HT-29 (cell line): ENCODE measurements around the gene ADCY2. TPM values are rescaled to one million over a fixed set of nuclear protein-coding genes. Genes with fewer than 3 reads are reported as not detected.

Experiments
- DNase-seq: peaks from one replicate; pipeline ENCODE4 v3.0.0-alpha.2; 2015; ENCODE audit warnings: low spot score
- total RNA-seq: library from RNA; depleted of rRNA; stranded (reverse); fragments of >200 nt; shearing (Covaris generic); gene quantifications from 2 replicates; pipeline ENCODE4 v1.2.3, GENCODE V29; 2014; rRNA removed

Gene ADCY2
- not detected in 2 replicates for total RNA-seq

- DNase-seq = no peak
Observed at GRCh38 chr5:7395947-7396712, at the start of gene ADCY2. TSS of gene ADCY2 (plus strand) at chr5:7396138. CDS start at chr5:7396297, 159 bp downstream.

GRCh38 chr5:7347377-7347776, 48.6 kb upstream of the ADCY2 start:
- no peak for DNase-seq

- DNase-seq = no peak
Observed at GRCh38 chr5:7348168-7348854, 47.6 kb upstream of the ADCY2 start.

GRCh38 chr5:7361593-7361992, 34.3 kb upstream of the ADCY2 start:
- DNase-seq = no peak

- DNase-seq = no peak
Observed at GRCh38 chr5:7363067-7363677, 32.8 kb upstream of the ADCY2 start.

GRCh38 chr5:7364226-7364875, 31.6 kb upstream of the ADCY2 start:
- no peak for DNase-seq

- no peak for DNase-seq
Observed at GRCh38 chr5:7367780-7368179, 28.2 kb upstream of the ADCY2 start.

GRCh38 chr5:7372399-7372798, 23.5 kb upstream of the ADCY2 start:
- DNase-seq = no peak

GRCh38 chr5:7374186-7374585, 21.8 kb upstream of the ADCY2 start:
- no peak for DNase-seq

GRCh38 chr5:7375457-7375856, 20.5 kb upstream of the ADCY2 start:
- no peak for DNase-seq

GRCh38 chr5:7376871-7377270, 19.1 kb upstream of the ADCY2 start:
- no peak for DNase-seq

- no peak for DNase-seq
Observed at GRCh38 chr5:7377761-7378160, 18.2 kb upstream of the ADCY2 start.

- DNase-seq = no peak
Observed at GRCh38 chr5:7382588-7382987, 13.3 kb upstream of the ADCY2 start.

- DNase-seq = no peak
Observed at GRCh38 chr5:7385681-7386080, 10.3 kb upstream of the ADCY2 start.

- DNase-seq = no peak
Observed at GRCh38 chr5:7388553-7388952, 7.4 kb upstream of the ADCY2 start.

GRCh38 chr5:7391215-7391614, 4.7 kb upstream of the ADCY2 start:
- peak; percentile 66 for DNase-seq

- peak; percentile 51 for DNase-seq
Observed at GRCh38 chr5:7391814-7392692, 3.9 kb upstream of the ADCY2 start.

GRCh38 chr5:7392693-7393024, 3.3 kb upstream of the ADCY2 start:
- DNase-seq = no peak

GRCh38 chr5:7393921-7394799, 1.8 kb upstream of the ADCY2 start:
- no peak for DNase-seq

GRCh38 chr5:7394889-7395431, 978 bp upstream of the ADCY2 start:
- no peak for DNase-seq
